Measurements from ENCODE around the gene NEK10. TPM values are rescaled to one million over a fixed set of nuclear protein-coding genes. Genes with fewer than 3 reads are reported as not detected.
"Not testable (repeated sequence)": the region's sequence is repeated elsewhere in the genome, so short reads cannot be mapped to it uniquely, and the experiment has no call there.

Gene NEK10
- polyA plus RNA-seq, 2 donors = 0.26 to 0.55 TPM

GRCh38 chr3:27290760-27291159 is 78.4 kb downstream of the NEK10 start:
- no peaks in the 10 kb centered on the region for H3K4me1 ChIP-seq (ENCODE audit: control insufficient read depth in 2 of 2, insufficient read depth in 2 of 2, low read length in 1 of 2)
- H3K4me3 ChIP-seq (ENCODE audit: low read depth in 1 of 2, low read length in 2 of 2) = no peak overlapping the region
- H3K36me3 ChIP-seq (ENCODE audit: control insufficient read depth in 2 of 2, insufficient read depth in 2 of 2, low read length in 1 of 2) = no peaks in the 10 kb centered on the region
- no peaks in the 10 kb centered on the region for H3K27me3 ChIP-seq (ENCODE audit: control insufficient read depth in 1 of 2, insufficient read depth in 2 of 2, low read length in 2 of 2)
- H3K27ac ChIP-seq (ENCODE audit: low read depth in 2 of 2, low read length in 1 of 2) = no peak overlapping the region
- H3K9me3 ChIP-seq (ENCODE audit: control insufficient read depth in 2 of 2, insufficient read depth in 1 of 2, low read depth in 1 of 2, low read length in 1 of 2) = no peaks in the 10 kb centered on the region

- WGBS, 2 donors = 24 to 37% methylated on average over 3 of the region's 3 CpGs
Measured at GRCh38 chr3:27289769-27290413, 79.3 kb downstream of the NEK10 start.

DNA sequence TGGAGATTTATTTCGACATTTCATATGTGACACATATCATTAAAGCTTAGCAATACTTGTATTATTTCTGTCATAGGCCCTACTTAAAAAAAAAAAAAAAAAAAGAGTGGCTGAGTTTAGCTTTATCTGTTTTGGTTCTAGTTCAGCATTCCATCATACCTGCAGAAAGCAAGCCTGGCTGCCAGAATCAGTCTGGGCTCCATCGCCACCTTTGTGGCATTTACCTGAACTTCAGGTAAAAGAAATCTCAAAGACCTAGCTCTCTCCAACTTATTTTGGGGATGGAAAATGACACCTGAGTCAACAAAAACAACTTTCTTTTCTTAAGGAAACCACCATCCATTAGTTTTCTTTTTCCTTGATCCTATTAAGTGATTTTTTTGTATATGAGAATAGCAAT is 82.1 kb downstream of the NEK10 start:
- no peak overlapping the region for H3K27ac ChIP-seq (ENCODE audit: low read depth in 2 of 2, low read length in 1 of 2)
- no peaks in the 10 kb centered on the region for H3K9me3 ChIP-seq (ENCODE audit: control insufficient read depth in 2 of 2, insufficient read depth in 1 of 2, low read depth in 1 of 2, low read length in 1 of 2)
- no peaks in the 10 kb centered on the region for H3K36me3 ChIP-seq (ENCODE audit: control insufficient read depth in 2 of 2, insufficient read depth in 2 of 2, low read length in 1 of 2)
- no peaks in the 10 kb centered on the region for H3K27me3 ChIP-seq (ENCODE audit: control insufficient read depth in 1 of 2, insufficient read depth in 2 of 2, low read length in 2 of 2)
- no peak overlapping the region for H3K4me3 ChIP-seq (ENCODE audit: low read depth in 1 of 2, low read length in 2 of 2)
- 91 to 92% methylated on average over 2 of the region's 2 CpGs for WGBS, 2 donors
- no peaks in the 10 kb centered on the region for H3K4me1 ChIP-seq (ENCODE audit: control insufficient read depth in 2 of 2, insufficient read depth in 2 of 2, low read length in 1 of 2)

More at GRCh38 chr3:27289769-27290413, 79.3 kb downstream of the NEK10 start:
- H3K9me3 ChIP-seq (ENCODE audit: control insufficient read depth in 2 of 2, insufficient read depth in 1 of 2, low read depth in 1 of 2, low read length in 1 of 2) = no peaks in the 10 kb centered on the region
- no peaks in the 10 kb centered on the region for H3K27me3 ChIP-seq (ENCODE audit: control insufficient read depth in 1 of 2, insufficient read depth in 2 of 2, low read length in 2 of 2)
- no peaks in the 10 kb centered on the region for H3K36me3 ChIP-seq (ENCODE audit: control insufficient read depth in 2 of 2, insufficient read depth in 2 of 2, low read length in 1 of 2)
- no peak overlapping the region for H3K4me3 ChIP-seq (ENCODE audit: low read depth in 1 of 2, low read length in 2 of 2)
- H3K4me1 ChIP-seq (ENCODE audit: control insufficient read depth in 2 of 2, insufficient read depth in 2 of 2, low read length in 1 of 2) = no peaks in the 10 kb centered on the region
- no peak overlapping the region for H3K27ac ChIP-seq (ENCODE audit: low read depth in 2 of 2, low read length in 1 of 2)

- H3K4me1 ChIP-seq (ENCODE audit: control insufficient read depth in 2 of 2, insufficient read depth in 2 of 2, low read length in 1 of 2) = not testable (repeated sequence)
- WGBS, 2 donors = 94% methylated on average over 10 of the region's 10 CpGs
Measured at GRCh38 chr3:27286467-27286866, 82.7 kb downstream of the NEK10 start.

GRCh38 chr3:27285668-27286067 is 83.5 kb downstream of the NEK10 start:
- H3K27me3 ChIP-seq (ENCODE audit: control insufficient read depth in 1 of 2, insufficient read depth in 2 of 2, low read length in 2 of 2) = no peaks in the 10 kb centered on the region
- H3K27ac ChIP-seq (ENCODE audit: low read depth in 2 of 2, low read length in 1 of 2) = no peak overlapping the region
- no peaks in the 10 kb centered on the region for H3K9me3 ChIP-seq (ENCODE audit: control insufficient read depth in 2 of 2, insufficient read depth in 1 of 2, low read depth in 1 of 2, low read length in 1 of 2)
- H3K4me1 ChIP-seq (ENCODE audit: control insufficient read depth in 2 of 2, insufficient read depth in 2 of 2, low read length in 1 of 2) = no peaks in the 10 kb centered on the region
- H3K36me3 ChIP-seq (ENCODE audit: control insufficient read depth in 2 of 2, insufficient read depth in 2 of 2, low read length in 1 of 2) = no peaks in the 10 kb centered on the region
- H3K4me3 ChIP-seq (ENCODE audit: low read depth in 1 of 2, low read length in 2 of 2) = no peak overlapping the region

More at GRCh38 chr3:27286467-27286866, 82.7 kb downstream of the NEK10 start:
- H3K27me3 ChIP-seq (ENCODE audit: control insufficient read depth in 1 of 2, insufficient read depth in 2 of 2, low read length in 2 of 2); H3K9me3 ChIP-seq (ENCODE audit: control insufficient read depth in 2 of 2, insufficient read depth in 1 of 2, low read depth in 1 of 2, low read length in 1 of 2); H3K27ac ChIP-seq (ENCODE audit: low read depth in 2 of 2, low read length in 1 of 2); H3K36me3 ChIP-seq (ENCODE audit: control insufficient read depth in 2 of 2, insufficient read depth in 2 of 2, low read length in 1 of 2); H3K4me3 ChIP-seq (ENCODE audit: low read depth in 1 of 2, low read length in 2 of 2): not testable (repeated sequence)

- Histone ChIP-seq H3K4me3 (ENCODE audit: low read depth in 1 of 2, low read length in 2 of 2) (no peak overlapping the region), H3K9me3 (ENCODE audit: control insufficient read depth in 2 of 2, insufficient read depth in 1 of 2, low read depth in 1 of 2, low read length in 1 of 2) (no peaks in the 10 kb centered on the region), H3K27ac (ENCODE audit: low read depth in 2 of 2, low read length in 1 of 2) (no peak overlapping the region), H3K27me3 (ENCODE audit: control insufficient read depth in 1 of 2, insufficient read depth in 2 of 2, low read length in 2 of 2) (no peaks in the 10 kb centered on the region), H3K4me1 (ENCODE audit: control insufficient read depth in 2 of 2, insufficient read depth in 2 of 2, low read length in 1 of 2) (no peaks in the 10 kb centered on the region), H3K36me3 (ENCODE audit: control insufficient read depth in 2 of 2, insufficient read depth in 2 of 2, low read length in 1 of 2) (no peaks in the 10 kb centered on the region)
- 71 to 81% methylated on average over 2 of the region's 2 CpGs for WGBS, 2 donors
Measured at GRCh38 chr3:27281671-27282150, 87.5 kb downstream of the NEK10 start.

- Histone ChIP-seq H3K36me3 (ENCODE audit: control insufficient read depth in 2 of 2, insufficient read depth in 2 of 2, low read length in 1 of 2) (no peaks in the 10 kb centered on the region), H3K4me3 (ENCODE audit: low read depth in 1 of 2, low read length in 2 of 2) (no peak overlapping the region), H3K4me1 (ENCODE audit: control insufficient read depth in 2 of 2, insufficient read depth in 2 of 2, low read length in 1 of 2) (no peaks in the 10 kb centered on the region), H3K9me3 (ENCODE audit: control insufficient read depth in 2 of 2, insufficient read depth in 1 of 2, low read depth in 1 of 2, low read length in 1 of 2) (no peaks in the 10 kb centered on the region), H3K27me3 (ENCODE audit: control insufficient read depth in 1 of 2, insufficient read depth in 2 of 2, low read length in 2 of 2) (no peaks in the 10 kb centered on the region), H3K27ac (ENCODE audit: low read depth in 2 of 2, low read length in 1 of 2) (no peak overlapping the region)
- WGBS, 2 donors = 33 to 39% methylated on average over 1 of the region's 1 CpG
Measured at GRCh38 chr3:27279123-27279522, 90.1 kb downstream of the NEK10 start.

DNA sequence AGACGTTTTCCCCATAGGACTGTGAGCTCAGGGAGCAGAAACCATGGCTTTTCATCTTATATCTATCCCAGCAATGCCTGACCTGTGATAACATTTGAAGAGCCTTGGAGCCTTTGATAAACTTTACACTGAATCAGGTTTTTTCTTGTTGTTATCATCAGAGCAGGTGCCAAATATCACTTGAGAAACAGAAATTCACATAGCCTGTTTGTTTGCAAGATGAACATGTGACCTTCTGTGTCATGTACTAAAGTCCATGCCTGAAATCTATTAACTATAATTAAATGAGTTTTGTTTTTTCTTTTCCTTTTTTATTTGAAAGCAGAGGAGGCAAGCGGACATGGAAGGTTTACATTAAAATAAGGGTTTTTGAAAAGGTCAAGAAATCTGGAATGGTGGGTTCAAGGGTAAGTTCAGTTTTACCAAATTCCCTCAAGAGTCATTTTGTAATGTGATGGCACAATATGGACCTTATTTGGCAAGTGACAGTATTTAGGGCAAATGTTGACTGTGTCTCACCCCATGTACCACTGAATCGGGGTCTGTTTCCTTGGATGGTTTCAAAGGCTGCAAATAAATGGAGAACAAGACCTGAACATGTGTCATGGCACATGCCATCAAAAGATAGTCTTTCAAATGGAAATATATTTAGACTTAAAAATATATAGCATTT is 90.7 kb downstream of the NEK10 start:
- H3K9me3 ChIP-seq (ENCODE audit: control insufficient read depth in 2 of 2, insufficient read depth in 1 of 2, low read depth in 1 of 2, low read length in 1 of 2) = no peaks in the 10 kb centered on the region
- 50 to 68% methylated on average over 3 of the region's 3 CpGs for WGBS, 2 donors
- no peak overlapping the region for H3K27ac ChIP-seq (ENCODE audit: low read depth in 2 of 2, low read length in 1 of 2)

GRCh38 chr3:27275441-27275990 is 93.7 kb downstream of the NEK10 start:
- H3K27me3 ChIP-seq (ENCODE audit: control insufficient read depth in 1 of 2, insufficient read depth in 2 of 2, low read length in 2 of 2) = no peaks in the 10 kb centered on the region
- no peaks in the 10 kb centered on the region for H3K9me3 ChIP-seq (ENCODE audit: control insufficient read depth in 2 of 2, insufficient read depth in 1 of 2, low read depth in 1 of 2, low read length in 1 of 2)
- no peaks in the 10 kb centered on the region for H3K36me3 ChIP-seq (ENCODE audit: control insufficient read depth in 2 of 2, insufficient read depth in 2 of 2, low read length in 1 of 2)
- H3K4me3 ChIP-seq (ENCODE audit: low read depth in 1 of 2, low read length in 2 of 2) = no peak overlapping the region
- H3K27ac ChIP-seq (ENCODE audit: low read depth in 2 of 2, low read length in 1 of 2) = no peak overlapping the region
- no peaks in the 10 kb centered on the region for H3K4me1 ChIP-seq (ENCODE audit: control insufficient read depth in 2 of 2, insufficient read depth in 2 of 2, low read length in 1 of 2)
- 88 to 90% methylated on average over 5 of the region's 5 CpGs for WGBS, 2 donors

More for the DNA sequence above, 90.7 kb downstream of the NEK10 start:
- no peak overlapping the region for H3K4me3 ChIP-seq (ENCODE audit: low read depth in 1 of 2, low read length in 2 of 2)
- no peaks in the 10 kb centered on the region for H3K27me3 ChIP-seq (ENCODE audit: control insufficient read depth in 1 of 2, insufficient read depth in 2 of 2, low read length in 2 of 2)
- H3K36me3 ChIP-seq (ENCODE audit: control insufficient read depth in 2 of 2, insufficient read depth in 2 of 2, low read length in 1 of 2) = no peaks in the 10 kb centered on the region
- no peaks in the 10 kb centered on the region for H3K4me1 ChIP-seq (ENCODE audit: control insufficient read depth in 2 of 2, insufficient read depth in 2 of 2, low read length in 1 of 2)

DNA sequence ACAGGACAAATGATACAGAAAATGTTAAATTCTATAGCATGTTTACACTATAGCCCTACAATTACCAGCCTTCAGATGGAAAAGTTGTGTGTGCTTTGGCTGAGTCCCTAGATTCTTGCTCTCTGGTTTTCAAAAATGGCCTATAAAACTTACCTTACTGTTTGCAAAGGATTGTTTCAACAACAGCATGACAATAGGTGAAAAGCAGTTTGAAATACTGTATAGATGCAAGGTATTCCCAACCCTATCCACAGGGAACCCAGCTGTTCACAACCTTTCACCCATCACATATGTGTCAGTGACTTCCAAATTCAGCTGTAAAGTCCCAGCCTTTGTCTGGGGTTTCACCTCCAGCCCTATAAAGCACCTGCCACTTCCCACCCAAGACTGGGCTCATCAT is 97.3 kb downstream of the NEK10 start:
- Histone ChIP-seq H3K4me1 (ENCODE audit: control insufficient read depth in 2 of 2, insufficient read depth in 2 of 2, low read length in 1 of 2) (no peaks in the 10 kb centered on the region), H3K27me3 (ENCODE audit: control insufficient read depth in 1 of 2, insufficient read depth in 2 of 2, low read length in 2 of 2) (no peaks in the 10 kb centered on the region), H3K27ac (ENCODE audit: low read depth in 2 of 2, low read length in 1 of 2) (no peak overlapping the region), H3K36me3 (ENCODE audit: control insufficient read depth in 2 of 2, insufficient read depth in 2 of 2, low read length in 1 of 2) (no peaks in the 10 kb centered on the region), H3K9me3 (ENCODE audit: control insufficient read depth in 2 of 2, insufficient read depth in 1 of 2, low read depth in 1 of 2, low read length in 1 of 2) (no peaks in the 10 kb centered on the region), H3K4me3 (ENCODE audit: low read depth in 1 of 2, low read length in 2 of 2) (no peak overlapping the region)
